Effector memory CD8-positive, alpha-beta T cell (primary cell): Measurements from ENCODE around the gene SEMA4D.
A peak's percentile ranks its signal among the peaks of the same experiment; 100 is the strongest.

Source experiments
- ATAC-seq: fragments of 150-1000 bp; cut with Tn5 transposase; replicated peaks from 2 replicates; pipeline ENCODE4 v1.10.0; 2021; ENCODE audit warnings: mild to moderate bottlenecking, moderate library complexity
- DNase-seq, 3 experiments: peaks; one replicate each; pipeline ENCODE4 v3.0.0; 2021
- H3K27ac Mint-ChIP-seq, 2 donors: one replicate each; pipeline ENCODE4 v1.8.0; 2022; ENCODE audit warnings: mild to moderate bottlenecking in 2 of 2, mixed read lengths in 2 of 2, moderate library complexity in 2 of 2
- H3K27me3 Mint-ChIP-seq, 2 donors: one replicate each; pipeline ENCODE4 v1.8.0; 2022; ENCODE audit warnings: mixed read lengths in 2 of 2
- H3K36me3 Mint-ChIP-seq: one replicate; pipeline ENCODE4 v1.8.0; 2022; ENCODE audit warnings: mild to moderate bottlenecking, moderate library complexity, mixed read lengths; ENCODE audit not compliant: insufficient read depth
- H3K4me1 Mint-ChIP-seq, 2 donors: one replicate each; pipeline ENCODE4 v1.8.0; 2022; ENCODE audit warnings: low read depth in 2 of 2, mixed read lengths in 2 of 2
- H3K4me3 Mint-ChIP-seq, 2 donors: one replicate each; pipeline ENCODE4 v1.8.0; 2022; ENCODE audit warnings: mild to moderate bottlenecking in 2 of 2, mixed read lengths in 2 of 2, moderate library complexity in 2 of 2
- H3K9me3 Mint-ChIP-seq, 2 donors: one replicate each; pipeline ENCODE4 v1.8.0; 2022; ENCODE audit warnings: mixed read lengths in 2 of 2

Gene SEMA4D

DNA sequence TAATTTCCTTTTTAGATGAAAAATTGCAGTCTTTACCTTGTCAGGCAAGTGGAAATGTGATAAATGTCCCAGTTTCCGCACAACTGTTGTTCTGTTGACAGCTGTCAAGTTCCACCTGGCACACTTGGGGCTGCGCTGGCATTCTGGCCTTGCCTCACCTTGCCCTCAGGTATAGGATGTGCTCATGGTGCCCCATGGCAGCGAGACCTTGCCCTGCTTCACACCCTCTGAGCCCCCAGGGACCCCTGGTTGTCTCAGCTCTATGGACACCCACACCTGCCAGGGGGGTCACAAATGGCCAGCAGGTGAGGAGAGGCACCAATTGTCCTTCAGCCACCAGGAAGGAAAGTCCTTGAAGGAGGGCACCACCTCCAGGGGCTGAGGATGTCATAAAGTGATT is 37.5 kb upstream of the SEMA4D start:
- peak overlapping the region; percentile 50 to 71 for H3K4me3 Mint-ChIP-seq
- H3K9me3 Mint-ChIP-seq = no peaks in the 10 kb centered on the region
- H3K36me3 Mint-ChIP-seq = no peaks in the 10 kb centered on the region
- ATAC-seq (no peak), DNase-seq (no peak)
- H3K27ac Mint-ChIP-seq = peak overlapping the region; percentile 92 to 93
- peaks cover 82 to 87% of the 10 kb centered on the region in 2 donors for H3K4me1 Mint-ChIP-seq
- H3K27me3 Mint-ChIP-seq = no peaks in the 10 kb centered on the region

DNA sequence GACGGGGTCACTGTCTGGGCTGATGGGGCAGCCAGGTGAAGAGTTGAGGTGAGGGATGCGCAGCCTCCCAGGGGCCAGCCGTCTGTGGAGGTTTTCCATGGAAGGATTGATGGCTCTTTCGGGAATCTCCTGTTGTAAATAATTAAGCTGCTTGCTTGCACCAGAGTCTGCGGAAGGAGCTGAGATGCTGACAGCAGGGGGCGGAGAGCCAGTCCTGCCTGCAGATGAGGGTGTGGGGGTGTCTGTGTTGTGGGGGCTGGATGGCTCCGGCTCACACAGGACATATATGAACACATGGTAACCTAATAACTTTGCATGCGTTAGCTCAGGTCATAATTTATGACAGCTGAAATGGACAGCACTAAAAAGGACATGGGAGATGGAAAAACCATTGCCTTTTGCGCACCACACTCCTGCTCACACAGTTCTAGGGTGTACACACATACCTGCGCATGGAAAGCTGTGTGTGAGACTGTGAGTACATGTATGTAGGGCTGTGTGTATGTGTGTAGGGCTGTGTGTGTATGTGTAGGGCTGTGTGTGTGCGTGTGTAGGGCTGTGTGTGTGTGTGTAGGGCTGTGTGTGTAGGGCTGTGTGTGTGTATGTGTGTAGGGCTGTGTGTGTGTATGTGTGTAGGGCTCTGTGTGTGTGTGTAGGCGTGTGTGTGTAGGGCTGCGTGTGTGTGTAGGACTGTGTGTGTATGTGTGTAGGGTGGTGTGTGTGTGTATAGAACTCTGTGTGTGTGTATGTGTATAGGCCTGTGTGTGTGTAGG is 36.8 kb upstream of the SEMA4D start:
- H3K4me3 Mint-ChIP-seq = peak overlapping the region; percentile 50 to 71
- no peak for DNase-seq
- H3K27ac Mint-ChIP-seq = peak overlapping the region; percentile 92 to 93
- peaks cover 88 to 90% of the 10 kb centered on the region in 2 donors for H3K4me1 Mint-ChIP-seq
- no peak for ATAC-seq
- H3K36me3 Mint-ChIP-seq = peaks cover 3% of the 10 kb centered on the region
- H3K27me3 Mint-ChIP-seq = no peaks in the 10 kb centered on the region
- no peaks in the 10 kb centered on the region for H3K9me3 Mint-ChIP-seq

DNA sequence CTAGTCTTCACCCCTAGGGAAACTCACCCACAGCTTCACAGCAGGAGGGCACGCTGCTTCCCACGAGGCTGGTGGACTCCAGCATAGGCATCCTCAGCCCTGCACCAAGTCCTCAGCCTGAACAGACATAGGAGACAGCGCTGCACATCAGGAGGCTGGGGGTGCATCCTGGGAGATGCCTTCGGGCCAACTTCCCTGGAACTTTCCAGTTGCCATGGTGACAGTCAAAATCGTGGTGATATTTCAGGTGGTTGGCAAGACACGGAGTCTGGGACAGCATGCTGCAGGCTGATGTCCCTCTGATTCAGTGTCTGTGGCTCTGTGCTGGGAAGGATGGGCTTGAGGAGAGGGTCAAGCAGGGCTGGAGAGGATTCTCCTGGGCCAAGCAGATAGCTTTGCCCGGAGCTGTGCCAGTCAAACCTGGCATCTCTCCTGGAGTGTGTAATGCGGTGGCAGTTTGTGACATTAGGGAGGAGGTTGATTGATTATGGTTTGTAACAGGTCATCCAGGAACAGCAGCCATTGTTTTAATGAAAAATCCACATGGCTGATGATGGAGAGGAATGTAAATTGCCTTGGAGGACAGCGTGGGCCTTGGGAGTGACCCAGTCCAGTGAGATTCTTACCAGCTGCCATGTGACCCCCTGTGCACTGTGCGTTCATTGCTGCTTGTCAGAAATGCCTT is 35.6 kb upstream of the SEMA4D start:
- ATAC-seq (no peak), DNase-seq (no peak)
- peaks cover 86 to 88% of the 10 kb centered on the region in 2 donors for H3K4me1 Mint-ChIP-seq
- H3K36me3 Mint-ChIP-seq = peaks cover 6% of the 10 kb centered on the region
- peak overlapping the region; percentile 15 to 20 for H3K4me3 Mint-ChIP-seq
- peak overlapping the region; percentile 92 to 93 for H3K27ac Mint-ChIP-seq
- H3K27me3 Mint-ChIP-seq = no peaks in the 10 kb centered on the region
- H3K9me3 Mint-ChIP-seq = no peaks in the 10 kb centered on the region

DNA sequence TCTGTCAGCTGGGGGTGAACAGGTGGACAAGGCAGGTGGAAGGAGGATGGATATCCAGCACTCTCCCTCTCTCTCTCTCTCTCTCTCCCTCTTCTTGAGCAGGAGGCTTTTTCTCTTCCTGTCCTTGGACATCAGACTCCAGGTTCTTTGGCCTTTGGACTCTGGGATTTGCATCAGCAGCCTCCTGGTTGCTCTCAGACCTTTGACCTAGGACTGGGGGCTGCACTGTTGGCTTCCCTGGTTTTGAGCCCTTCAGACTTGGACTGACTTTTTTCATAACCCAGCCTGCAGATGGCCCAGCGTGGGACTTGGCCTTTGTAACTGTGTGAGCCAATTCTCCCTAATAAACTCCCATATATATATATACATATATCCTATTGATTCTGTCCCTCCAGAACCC is 35.0 kb upstream of the SEMA4D start:
- Mint-ChIP-seq H3K27me3 (no peaks in the 10 kb centered on the region), H3K4me3 (peak overlapping the region; percentile 15 to 36), H3K9me3 (no peaks in the 10 kb centered on the region), H3K27ac (peak overlapping the region; percentile 92 to 93), H3K4me1 (peaks cover 87 to 88% of the 10 kb centered on the region in 2 donors), H3K36me3 (peaks cover 6% of the 10 kb centered on the region)
- ATAC-seq = no peak
- no peak for DNase-seq

DNA sequence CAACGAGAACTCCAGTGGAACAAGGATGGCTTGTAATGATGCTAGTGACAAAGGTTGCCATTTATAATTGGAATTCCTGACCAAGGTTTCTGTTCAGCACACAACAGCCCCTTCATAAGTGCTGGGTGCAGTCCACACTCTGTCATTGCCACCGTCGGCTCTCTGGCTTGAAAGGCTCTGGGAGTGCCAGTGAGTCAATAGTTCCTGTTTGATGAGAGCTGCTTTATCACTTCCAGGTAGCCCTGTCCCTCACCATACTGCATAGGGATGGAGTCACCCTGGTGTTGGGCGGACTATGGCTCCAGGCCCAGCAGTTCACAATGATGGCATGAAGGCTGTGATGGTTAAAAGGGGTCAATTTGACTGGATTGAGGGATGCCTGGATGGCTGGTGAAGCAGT is 34.6 kb upstream of the SEMA4D start:
- Mint-ChIP-seq H3K4me1 (peaks cover 87 to 91% of the 10 kb centered on the region in 2 donors), H3K36me3 (peaks cover 6% of the 10 kb centered on the region), H3K9me3 (no peaks in the 10 kb centered on the region), H3K27me3 (no peaks in the 10 kb centered on the region), H3K4me3 (peak overlapping the region in 1 of 2 donors; percentile 36), H3K27ac (peak overlapping the region; percentile 92 to 93)
- no peak for DNase-seq
- ATAC-seq = no peak

DNA sequence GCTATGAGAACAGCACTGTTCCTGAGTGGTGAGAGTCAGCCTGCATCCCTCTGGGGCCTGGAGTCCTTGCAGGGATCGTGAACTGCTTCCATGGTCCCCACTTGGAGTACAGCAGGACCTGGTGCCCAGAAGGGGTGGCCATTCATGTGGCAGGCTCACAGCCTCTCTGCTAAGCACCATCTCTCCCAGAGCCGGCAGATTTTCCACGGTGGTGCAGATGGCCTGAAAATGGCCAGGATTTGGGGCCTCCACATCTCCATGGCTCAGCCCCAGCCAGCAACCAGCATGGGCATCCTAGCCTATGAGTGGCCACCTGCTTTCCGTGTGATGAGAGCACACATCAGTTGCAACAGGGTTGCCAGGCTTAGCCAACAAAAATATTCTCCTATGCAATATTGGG is 33.9 kb upstream of the SEMA4D start:
- Mint-ChIP-seq H3K4me3 (peak overlapping the region in 1 of 2 donors; percentile 10), H3K27ac (peak overlapping the region; percentile 69 to 93)
- ATAC-seq = no peak

DNA sequence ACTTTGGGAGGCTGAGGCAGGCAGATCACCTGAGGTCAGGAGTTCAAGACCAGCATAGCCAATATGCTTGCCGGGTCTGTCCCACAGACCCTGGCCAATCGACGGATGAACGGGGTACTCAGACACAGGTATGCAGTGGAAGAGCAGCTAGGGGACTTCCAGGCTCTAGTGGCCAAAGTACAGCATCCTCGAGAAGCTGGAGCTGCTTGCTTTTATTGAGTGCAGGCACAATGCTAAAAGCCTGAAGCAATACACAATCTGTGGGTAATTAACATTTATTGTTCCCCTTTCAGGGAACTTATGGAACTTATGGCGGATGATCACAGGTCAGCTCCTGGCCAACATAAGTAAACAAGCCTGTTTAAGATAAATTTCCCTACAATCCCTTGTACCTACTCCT is 32.8 kb upstream of the SEMA4D start:
- peaks cover 6% of the 10 kb centered on the region for H3K36me3 Mint-ChIP-seq
- ATAC-seq (no peak), DNase-seq (no peak)
- H3K27me3 Mint-ChIP-seq = no peaks in the 10 kb centered on the region
- H3K4me3 Mint-ChIP-seq = peak overlapping the region in 1 of 2 donors; percentile 73
- peak overlapping the region; percentile 69 to 93 for H3K27ac Mint-ChIP-seq
- H3K4me1 Mint-ChIP-seq = peaks cover 89 to 91% of the 10 kb centered on the region in 2 donors
- no peaks in the 10 kb centered on the region for H3K9me3 Mint-ChIP-seq

More for the DNA sequence above, 33.9 kb upstream of the SEMA4D start:
- no peaks in the 10 kb centered on the region for H3K9me3 Mint-ChIP-seq
- no peak for DNase-seq
- no peaks in the 10 kb centered on the region for H3K27me3 Mint-ChIP-seq
- H3K4me1 Mint-ChIP-seq = peaks cover 86 to 90% of the 10 kb centered on the region in 2 donors
- peaks cover 6% of the 10 kb centered on the region for H3K36me3 Mint-ChIP-seq

DNA sequence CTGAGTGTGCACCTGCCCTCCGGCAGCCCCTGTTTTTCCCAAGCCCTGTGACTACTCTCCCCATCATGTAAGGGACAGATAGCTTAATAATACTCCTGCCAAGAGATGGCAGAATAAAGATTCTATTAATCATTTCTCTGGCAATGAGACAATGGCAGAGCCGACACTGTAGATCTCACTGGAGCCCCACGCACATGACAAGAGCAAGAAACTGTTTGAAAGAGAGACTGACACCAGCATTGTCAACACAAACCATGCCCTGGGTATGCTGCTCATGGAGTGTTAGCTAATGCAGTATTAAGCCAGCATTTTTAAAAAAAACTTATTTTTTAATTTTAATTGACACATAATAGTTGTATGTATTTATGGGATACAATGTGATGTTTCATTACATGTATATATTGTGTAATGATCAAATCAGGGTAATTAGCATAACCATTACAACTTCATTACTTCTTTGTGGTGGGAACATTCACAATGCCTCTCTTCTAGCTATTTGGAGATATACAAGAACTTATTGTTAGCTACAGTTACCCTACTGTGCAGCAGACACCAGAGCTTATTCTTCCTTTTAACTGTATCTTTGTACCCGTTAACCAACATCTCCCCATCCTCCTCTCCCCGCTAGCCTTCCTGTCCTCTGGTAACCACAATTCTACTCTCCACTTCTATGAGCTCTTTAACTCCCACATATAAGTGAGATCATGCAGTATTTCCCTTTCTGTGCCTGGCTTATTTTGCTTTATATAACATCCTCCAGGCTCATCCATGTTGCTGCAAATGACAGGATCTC is 31.5 kb upstream of the SEMA4D start:
- ATAC-seq (peak; percentile 85), DNase-seq (no peak)
- Mint-ChIP-seq H3K4me3 (peak overlapping the region; percentile 22 to 73), H3K9me3 (no peaks in the 10 kb centered on the region), H3K27me3 (no peaks in the 10 kb centered on the region), H3K27ac (peak overlapping the region; percentile 42 to 88), H3K36me3 (peaks cover 8% of the 10 kb centered on the region), H3K4me1 (peaks cover 88 to 92% of the 10 kb centered on the region in 2 donors)

DNA sequence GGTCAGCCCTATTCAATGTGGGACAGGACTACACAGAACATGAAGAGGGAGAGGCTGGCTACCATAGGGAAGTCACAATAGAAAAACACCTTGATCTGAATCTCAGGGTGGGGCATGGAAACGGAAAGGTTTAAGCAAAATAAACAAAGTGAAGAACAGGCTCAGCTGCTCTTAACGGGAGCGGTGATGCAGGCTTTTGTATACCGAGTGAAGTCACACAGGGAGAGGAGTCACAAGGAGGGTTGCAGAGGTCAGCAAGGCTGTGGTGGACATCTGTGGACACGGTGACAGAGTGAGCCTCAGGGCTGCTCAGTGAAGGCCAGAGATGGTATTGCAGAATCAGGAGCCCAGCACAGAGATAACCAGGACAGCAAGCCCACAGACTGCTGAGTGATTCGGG is 30.6 kb upstream of the SEMA4D start:
- H3K4me1 Mint-ChIP-seq = peaks cover 91 to 94% of the 10 kb centered on the region in 2 donors
- peak overlapping the region; percentile 42 to 88 for H3K27ac Mint-ChIP-seq
- H3K9me3 Mint-ChIP-seq = no peaks in the 10 kb centered on the region
- no peaks in the 10 kb centered on the region for H3K27me3 Mint-ChIP-seq
- DNase-seq = no peak
- H3K4me3 Mint-ChIP-seq = peak overlapping the region; percentile 28 to 73
- peaks cover 11% of the 10 kb centered on the region for H3K36me3 Mint-ChIP-seq
- no peak for ATAC-seq

DNA sequence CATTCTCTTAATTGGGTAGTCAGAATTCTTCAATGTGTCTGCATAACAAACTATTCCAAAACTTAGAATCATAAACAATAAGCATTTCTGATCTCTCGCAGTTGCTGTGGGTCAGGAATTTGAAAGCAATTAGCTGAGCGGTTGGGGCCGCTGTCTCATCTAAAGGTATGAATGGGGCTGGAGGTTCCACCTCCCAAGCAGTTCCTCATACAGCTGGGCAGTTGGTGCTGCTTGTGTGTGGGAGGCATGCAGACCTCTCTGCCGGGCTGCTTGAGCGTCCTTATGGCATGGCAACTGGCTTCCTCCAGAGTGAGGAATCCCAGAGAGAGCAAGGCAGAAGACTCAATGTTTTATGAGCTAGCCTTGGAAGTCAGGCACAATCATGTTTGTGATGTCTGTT is 30.2 kb upstream of the SEMA4D start:
- Mint-ChIP-seq H3K36me3 (peaks cover 12% of the 10 kb centered on the region), H3K27me3 (no peaks in the 10 kb centered on the region), H3K4me1 (peaks cover 91 to 94% of the 10 kb centered on the region in 2 donors), H3K27ac (peak overlapping the region; percentile 42 to 88), H3K4me3 (peak overlapping the region; percentile 28 to 73), H3K9me3 (no peaks in the 10 kb centered on the region)
- no peak for DNase-seq
- no peak for ATAC-seq

DNA sequence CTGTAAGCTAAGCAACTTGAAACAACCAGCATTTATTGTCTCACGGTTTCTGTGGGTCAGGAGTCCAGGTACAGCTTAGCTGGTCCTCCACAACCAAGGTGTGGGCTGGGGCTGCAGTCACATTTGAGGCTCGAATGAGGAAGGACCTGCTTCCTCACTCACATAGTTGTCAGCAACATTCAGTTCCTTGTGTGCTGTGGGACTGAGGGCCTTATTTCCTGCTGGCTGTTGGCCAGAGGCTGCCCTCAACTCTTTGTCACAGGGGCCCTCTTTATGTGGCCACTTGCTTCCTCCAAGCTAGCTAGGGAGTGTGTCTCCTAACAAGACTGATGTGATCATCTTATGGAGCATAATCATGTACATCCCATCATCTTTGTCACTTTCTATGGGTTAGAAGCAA is 29.2 kb upstream of the SEMA4D start:
- peaks cover 89 to 90% of the 10 kb centered on the region in 2 donors for H3K4me1 Mint-ChIP-seq
- no peaks in the 10 kb centered on the region for H3K9me3 Mint-ChIP-seq
- H3K4me3 Mint-ChIP-seq = peak overlapping the region; percentile 39 to 57
- H3K27me3 Mint-ChIP-seq = no peaks in the 10 kb centered on the region
- peaks cover 12% of the 10 kb centered on the region for H3K36me3 Mint-ChIP-seq
- DNase-seq = no peak
- ATAC-seq = no peak
- peak overlapping the region; percentile 42 to 97 for H3K27ac Mint-ChIP-seq

DNA sequence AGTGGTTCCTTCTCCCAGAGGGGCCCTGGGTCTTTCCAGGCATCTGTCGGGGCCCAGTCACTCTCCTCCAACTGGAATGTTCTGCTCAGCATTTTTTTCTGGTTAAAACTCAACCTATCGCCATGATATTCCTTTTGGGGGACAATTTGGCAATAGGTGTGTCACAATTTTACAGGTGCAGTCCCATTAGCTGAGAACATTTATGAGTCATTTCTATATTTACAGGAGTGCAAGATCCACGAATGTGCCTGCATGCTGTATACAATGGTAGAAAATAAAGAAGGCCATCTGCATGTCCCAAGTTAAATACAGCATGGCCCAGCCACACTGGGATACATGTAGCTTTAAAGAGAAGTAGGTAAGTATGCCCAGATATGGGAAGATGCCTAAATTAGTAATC is 28.8 kb upstream of the SEMA4D start:
- no peaks in the 10 kb centered on the region for H3K27me3 Mint-ChIP-seq
- H3K4me1 Mint-ChIP-seq = peaks cover 87 to 88% of the 10 kb centered on the region in 2 donors
- H3K27ac Mint-ChIP-seq = peak overlapping the region; percentile 42 to 97
- H3K36me3 Mint-ChIP-seq = peaks cover 12% of the 10 kb centered on the region
- ATAC-seq (no peak), DNase-seq (no peak)
- H3K9me3 Mint-ChIP-seq = no peaks in the 10 kb centered on the region
- peak overlapping the region; percentile 54 to 57 for H3K4me3 Mint-ChIP-seq
